Measurements from ENCODE around the gene COL4A1.

Gene COL4A1

GRCh38 chr13:110232142-110232541 lies 74.8 kb downstream of the COL4A1 start:
- 0 out of 2 replicates have a peak, but pooled peaks cover 7% of the 10 kb centered on the region for H3K4me1 ChIP-seq (ENCODE audit: control insufficient read depth, insufficient read depth, low read length)
- no peak overlapping the region for H3K4me3 ChIP-seq (ENCODE audit: low read depth, low read length)
- H3K9ac ChIP-seq (ENCODE audit: low read depth, low read length): no peak overlapping the region
- no peaks in the 10 kb centered on the region for H3K9me3 ChIP-seq (ENCODE audit: control insufficient read depth, insufficient read depth, low read length)
- no peaks in the 10 kb centered on the region for H3K36me3 ChIP-seq (ENCODE audit: control insufficient read depth, insufficient read depth, low read length)
- H3K27ac ChIP-seq (ENCODE audit: low read depth, low read length): no peak overlapping the region
- no peaks in the 10 kb centered on the region for H3K27me3 ChIP-seq (ENCODE audit: control insufficient read depth, insufficient read depth, low read length)

GRCh38 chr13:110231348-110232047 lies 75.5 kb downstream of the COL4A1 start:
- Histone ChIP-seq H3K9me3 (ENCODE audit: control insufficient read depth, insufficient read depth, low read length) (no peaks in the 10 kb centered on the region), H3K4me3 (ENCODE audit: low read depth, low read length) (no peak overlapping the region), H3K27ac (ENCODE audit: low read depth, low read length) (no peak overlapping the region), H3K9ac (ENCODE audit: low read depth, low read length) (no peak overlapping the region), H3K36me3 (ENCODE audit: control insufficient read depth, insufficient read depth, low read length) (no peaks in the 10 kb centered on the region), H3K4me1 (ENCODE audit: control insufficient read depth, insufficient read depth, low read length) (0 out of 2 replicates have a peak, but pooled peaks cover 7% of the 10 kb centered on the region), H3K27me3 (ENCODE audit: control insufficient read depth, insufficient read depth, low read length) (no peaks in the 10 kb centered on the region)

- no peak overlapping the region for H3K9ac ChIP-seq (ENCODE audit: low read depth, low read length)
- H3K4me1 ChIP-seq (ENCODE audit: control insufficient read depth, insufficient read depth, low read length): 0 out of 2 replicates have a peak, but pooled peaks cover 7% of the 10 kb centered on the region
- H3K4me3 ChIP-seq (ENCODE audit: low read depth, low read length): no peak overlapping the region
- H3K27me3 ChIP-seq (ENCODE audit: control insufficient read depth, insufficient read depth, low read length): no peaks in the 10 kb centered on the region
- no peaks in the 10 kb centered on the region for H3K9me3 ChIP-seq (ENCODE audit: control insufficient read depth, insufficient read depth, low read length)
- H3K36me3 ChIP-seq (ENCODE audit: control insufficient read depth, insufficient read depth, low read length): no peaks in the 10 kb centered on the region
- H3K27ac ChIP-seq (ENCODE audit: low read depth, low read length): no peak overlapping the region
Measured at GRCh38 chr13:110230661-110231347, 76.2 kb downstream of the COL4A1 start.

- Histone ChIP-seq H3K9ac (ENCODE audit: low read depth, low read length) (no peak overlapping the region), H3K9me3 (ENCODE audit: control insufficient read depth, insufficient read depth, low read length) (no peaks in the 10 kb centered on the region), H3K27ac (ENCODE audit: low read depth, low read length) (no peak overlapping the region), H3K4me1 (ENCODE audit: control insufficient read depth, insufficient read depth, low read length) (0 out of 2 replicates have a peak, but pooled peaks cover 7% of the 10 kb centered on the region), H3K36me3 (ENCODE audit: control insufficient read depth, insufficient read depth, low read length) (no peaks in the 10 kb centered on the region), H3K27me3 (ENCODE audit: control insufficient read depth, insufficient read depth, low read length) (no peaks in the 10 kb centered on the region), H3K4me3 (ENCODE audit: low read depth, low read length) (no peak overlapping the region)
Measured at GRCh38 chr13:110229905-110230563, 76.9 kb downstream of the COL4A1 start.

- H3K9me3 ChIP-seq (ENCODE audit: control insufficient read depth, insufficient read depth, low read length): no peaks in the 10 kb centered on the region
- H3K9ac ChIP-seq (ENCODE audit: low read depth, low read length): no peak overlapping the region
- H3K4me1 ChIP-seq (ENCODE audit: control insufficient read depth, insufficient read depth, low read length): 0 out of 2 replicates have a peak, but pooled peaks cover 7% of the 10 kb centered on the region
- no peaks in the 10 kb centered on the region for H3K36me3 ChIP-seq (ENCODE audit: control insufficient read depth, insufficient read depth, low read length)
- H3K27ac ChIP-seq (ENCODE audit: low read depth, low read length): no peak overlapping the region
- H3K27me3 ChIP-seq (ENCODE audit: control insufficient read depth, insufficient read depth, low read length): no peaks in the 10 kb centered on the region
- no peak overlapping the region for H3K4me3 ChIP-seq (ENCODE audit: low read depth, low read length)
Measured at GRCh38 chr13:110228936-110229904, 77.7 kb downstream of the COL4A1 start.

- Histone ChIP-seq H3K27me3 (ENCODE audit: control insufficient read depth, insufficient read depth, low read length) (no peaks in the 10 kb centered on the region), H3K4me1 (ENCODE audit: control insufficient read depth, insufficient read depth, low read length) (0 out of 2 replicates have a peak, but pooled peaks cover 7% of the 10 kb centered on the region), H3K9ac (ENCODE audit: low read depth, low read length) (no peak overlapping the region), H3K9me3 (ENCODE audit: control insufficient read depth, insufficient read depth, low read length) (no peaks in the 10 kb centered on the region), H3K36me3 (ENCODE audit: control insufficient read depth, insufficient read depth, low read length) (no peaks in the 10 kb centered on the region), H3K27ac (ENCODE audit: low read depth, low read length) (no peak overlapping the region), H3K4me3 (ENCODE audit: low read depth, low read length) (no peak overlapping the region)
Measured at GRCh38 chr13:110227864-110228643, 78.9 kb downstream of the COL4A1 start.

GRCh38 chr13:110227416-110227815 lies 79.5 kb downstream of the COL4A1 start:
- Histone ChIP-seq H3K27ac (ENCODE audit: low read depth, low read length) (no peak overlapping the region), H3K9ac (ENCODE audit: low read depth, low read length) (no peak overlapping the region), H3K4me3 (ENCODE audit: low read depth, low read length) (no peak overlapping the region), H3K4me1 (ENCODE audit: control insufficient read depth, insufficient read depth, low read length) (0 out of 2 replicates have a peak, but pooled peaks cover 5% of the 10 kb centered on the region), H3K9me3 (ENCODE audit: control insufficient read depth, insufficient read depth, low read length) (no peaks in the 10 kb centered on the region), H3K36me3 (ENCODE audit: control insufficient read depth, insufficient read depth, low read length) (no peaks in the 10 kb centered on the region), H3K27me3 (ENCODE audit: control insufficient read depth, insufficient read depth, low read length) (no peaks in the 10 kb centered on the region)

GRCh38 chr13:110225609-110226574 lies 81.1 kb downstream of the COL4A1 start:
- Histone ChIP-seq H3K9me3 (ENCODE audit: control insufficient read depth, insufficient read depth, low read length) (no peaks in the 10 kb centered on the region), H3K4me1 (ENCODE audit: control insufficient read depth, insufficient read depth, low read length) (0 out of 2 replicates have a peak, but pooled peaks cover 5% of the 10 kb centered on the region), H3K27me3 (ENCODE audit: control insufficient read depth, insufficient read depth, low read length) (no peaks in the 10 kb centered on the region), H3K9ac (ENCODE audit: low read depth, low read length) (no peak overlapping the region), H3K4me3 (ENCODE audit: low read depth, low read length) (no peak overlapping the region), H3K36me3 (ENCODE audit: control insufficient read depth, insufficient read depth, low read length) (no peaks in the 10 kb centered on the region), H3K27ac (ENCODE audit: low read depth, low read length) (no peak overlapping the region)

GRCh38 chr13:110225003-110225402 lies 82.0 kb downstream of the COL4A1 start:
- Histone ChIP-seq H3K9ac (ENCODE audit: low read depth, low read length) (no peak overlapping the region), H3K27me3 (ENCODE audit: control insufficient read depth, insufficient read depth, low read length) (no peaks in the 10 kb centered on the region), H3K27ac (ENCODE audit: low read depth, low read length) (no peak overlapping the region), H3K4me3 (ENCODE audit: low read depth, low read length) (no peak overlapping the region), H3K9me3 (ENCODE audit: control insufficient read depth, insufficient read depth, low read length) (no peaks in the 10 kb centered on the region), H3K36me3 (ENCODE audit: control insufficient read depth, insufficient read depth, low read length) (no peaks in the 10 kb centered on the region), H3K4me1 (ENCODE audit: control insufficient read depth, insufficient read depth, low read length) (0 out of 2 replicates have a peak, but pooled peaks cover 5% of the 10 kb centered on the region)
